ENCODE measurements around the gene SF3B6. TPM values are rescaled to one million over a fixed set of nuclear protein-coding genes. Genes with fewer than 3 reads are reported as not detected.
A peak's percentile ranks its signal among the peaks of the same experiment; 100 is the strongest.

Gene SF3B6, protein sequence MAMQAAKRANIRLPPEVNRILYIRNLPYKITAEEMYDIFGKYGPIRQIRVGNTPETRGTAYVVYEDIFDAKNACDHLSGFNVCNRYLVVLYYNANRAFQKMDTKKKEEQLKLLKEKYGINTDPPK
- 131 TPM for total RNA-seq
- polyA plus RNA-seq (ENCODE audit: insufficient read depth in 1 of 8, insufficient read length in 8 of 8, low replicate concordance in 1 of 8), result 100 to 1,000 TPM in 1 of 8 donors, 10 to 100 TPM in 7; 80.5 to 106 (median 86.3) TPM
- long read RNA-seq, donor 1, transcript SF3B6-201 (4 exons, 770 nt), result major isoform, 38 of 38 reads
- long read RNA-seq, donor 1, partial matches to known transcripts, result 0 of 38 reads
- long read RNA-seq, donor 1, other reads (novel, unspliced or antisense), result 0 of 38 reads
- long read RNA-seq, donor 2, transcript SF3B6-201 (4 exons, 770 nt), result major isoform, 9 of 9 reads
- long read RNA-seq, donor 2, partial matches to known transcripts, result 0 of 9 reads
- long read RNA-seq, donor 2, other reads (novel, unspliced or antisense), result 0 of 9 reads
- long read RNA-seq, donor 3, transcript SF3B6-201 (4 exons, 770 nt), result major isoform, 63 of 64 reads
- long read RNA-seq, donor 3, partial matches to known transcripts, result 0 of 64 reads
- long read RNA-seq, donor 3, other reads (novel, unspliced or antisense), result 0 of 64 reads
- long read RNA-seq, donor 4, transcript SF3B6-201 (4 exons, 770 nt), result major isoform, 60 of 72 reads
- long read RNA-seq, donor 4, partial matches to known transcripts, result 0 of 72 reads
- long read RNA-seq, donor 4, other reads (novel, unspliced or antisense), result 12 of 72 reads
- long read RNA-seq, donor 5, transcript SF3B6-201 (4 exons, 770 nt), result major isoform, 185 of 210 reads
- long read RNA-seq, donor 5, partial matches to known transcripts, result 0 of 210 reads
- long read RNA-seq, donor 5, other reads (novel, unspliced or antisense), result 24 of 210 reads
- long read RNA-seq, donor 6, transcript SF3B6-201 (4 exons, 770 nt), result major isoform, 193 of 217 reads
- long read RNA-seq, donor 6, partial matches to known transcripts, result 0 of 217 reads
- long read RNA-seq, donor 6, other reads (novel, unspliced or antisense), result 23 of 217 reads
- long read RNA-seq, donor 7, transcript SF3B6-201 (4 exons, 770 nt), result major isoform, 138 of 154 reads
- long read RNA-seq, donor 7, partial matches to known transcripts, result 15 of 154 reads
- long read RNA-seq, donor 7, other reads (novel, unspliced or antisense), result 0 of 154 reads
- long read RNA-seq, donor 8, transcript SF3B6-201 (4 exons, 770 nt), result major isoform, 74 of 79 reads
- long read RNA-seq, donor 8, partial matches to known transcripts, result 0 of 79 reads
- long read RNA-seq, donor 8, other reads (novel, unspliced or antisense), result 5 of 79 reads
- long read RNA-seq, donor 9, transcript SF3B6-201 (4 exons, 770 nt), result major isoform, 69 of 74 reads
- long read RNA-seq, donor 9, partial matches to known transcripts, result 0 of 74 reads
- long read RNA-seq, donor 9, other reads (novel, unspliced or antisense), result 5 of 74 reads
- long read RNA-seq, donor 10, transcript SF3B6-201 (4 exons, 770 nt), result major isoform, 123 of 143 reads
- long read RNA-seq, donor 10, partial matches to known transcripts, result 0 of 143 reads
- long read RNA-seq, donor 10, other reads (novel, unspliced or antisense), result 19 of 143 reads
- long read RNA-seq, donor 11, transcript SF3B6-201 (4 exons, 770 nt), result major isoform, 59 of 71 reads
- long read RNA-seq, donor 11, partial matches to known transcripts, result 6 of 71 reads
- long read RNA-seq, donor 11, other reads (novel, unspliced or antisense), result 5 of 71 reads

DNA sequence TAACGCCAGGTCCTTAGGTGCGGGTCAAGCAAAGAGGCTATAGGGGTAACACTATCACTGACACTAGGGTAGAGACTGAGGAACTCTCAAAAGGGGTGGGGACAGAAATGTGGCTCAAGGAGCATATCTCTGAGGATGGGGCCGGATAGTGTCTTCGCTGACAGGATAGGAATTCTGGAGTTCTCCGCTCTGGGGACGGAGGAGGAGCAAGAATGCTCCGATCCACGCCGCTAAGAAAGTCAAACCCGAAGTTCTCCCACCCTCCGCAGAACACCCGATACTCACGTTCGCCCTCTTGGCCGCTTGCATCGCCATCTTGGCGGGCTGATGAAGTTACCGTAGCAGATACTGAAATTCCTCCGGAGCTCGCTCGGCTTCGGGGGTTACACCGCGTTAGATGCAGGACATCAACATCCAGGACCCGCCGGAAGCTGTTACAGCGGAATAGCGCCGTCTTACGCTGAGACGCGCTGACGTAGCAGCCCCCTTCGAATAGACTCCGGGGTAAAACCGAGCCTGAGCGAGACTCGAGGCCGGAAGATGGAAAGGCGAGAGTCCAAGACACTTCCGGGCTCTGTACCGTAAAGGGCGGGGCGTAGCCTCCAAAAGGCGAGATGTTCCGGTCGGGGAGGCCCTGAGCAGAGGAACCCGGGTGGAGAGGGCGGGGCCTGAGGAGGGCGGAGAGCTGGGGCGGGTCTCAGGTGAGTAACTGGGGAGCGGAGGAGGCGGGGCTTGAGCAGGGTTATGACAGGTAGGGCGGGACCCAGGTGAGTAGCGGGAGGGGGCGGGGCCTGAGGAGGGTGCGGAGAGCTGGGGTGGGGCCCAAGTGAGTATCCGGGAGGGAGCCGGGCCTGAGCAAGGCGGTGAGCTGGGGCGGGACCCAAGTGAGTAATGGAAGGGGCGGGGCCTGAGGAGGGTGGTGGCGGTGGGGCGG, at the start of gene SF3B6:
Gene SF3B6 (minus strand): TSS at position 412 of the 934 bp plus-strand sequence. CDS start 97 bp downstream, at position 315.
- peaks cover 17% of the 10 kb centered on the region for H3K4me1 ChIP-seq (ENCODE audit: control insufficient read depth, insufficient read depth, low read length)
- no peaks in the 10 kb centered on the region for H3K27me3 ChIP-seq (ENCODE audit: control insufficient read depth, insufficient read depth, low read length)
- peak; percentile 99 for DNase-seq
- peak within 1 kb of the TSS; percentile 94 for H3K27ac ChIP-seq (ENCODE audit: low read length)
- H3K4me3 ChIP-seq (ENCODE audit: low read length), result peak within 1 kb of the TSS; percentile 89
- under 1% methylated on average over 60 of the region's 64 CpGs for WGBS (ENCODE audit: insufficient coverage)
- H3K9me3 ChIP-seq (replicated peaks; ENCODE audit: control insufficient read depth, low read depth, low read length), result no peaks in the 10 kb centered on the region
- peaks cover 42% of the 10 kb centered on the region for H3K36me3 ChIP-seq (ENCODE audit: control insufficient read depth, insufficient read depth, low read length)

DNA sequence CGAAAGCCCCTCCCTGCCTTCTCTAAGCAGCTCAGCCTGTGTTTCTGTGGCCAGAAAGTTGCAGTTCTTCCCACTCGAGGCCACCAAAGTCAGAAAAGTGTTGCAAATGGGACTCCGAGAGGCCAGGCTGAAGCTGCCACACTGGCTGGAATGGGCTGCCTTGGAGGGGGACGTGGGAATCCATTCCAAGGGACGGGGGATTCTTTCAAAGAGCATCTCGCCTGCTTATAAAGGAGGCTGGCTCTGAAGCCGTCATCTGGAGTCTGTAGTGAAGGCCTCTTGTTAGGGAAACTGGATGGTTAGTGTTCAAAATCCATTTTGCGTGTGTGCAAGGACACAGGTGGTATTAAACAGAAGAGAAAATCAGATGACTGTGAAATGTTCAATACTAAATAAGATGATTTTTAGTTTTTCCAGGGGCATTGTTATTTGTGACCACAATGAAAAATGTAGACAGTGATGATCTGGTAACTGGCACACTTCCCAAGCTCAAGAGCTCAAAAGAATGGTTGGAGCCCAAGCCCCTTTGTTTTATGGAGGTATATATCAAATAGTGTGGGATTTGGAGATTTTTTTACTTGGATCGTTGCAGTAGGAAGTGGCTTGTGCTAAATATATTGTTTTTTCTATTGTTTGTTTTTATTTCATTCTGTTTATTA, 47.9 kb upstream of the SF3B6 start:
- peak; percentile 61 for DNase-seq
- Histone ChIP-seq H3K9me3 (replicated peaks; ENCODE audit: control insufficient read depth, low read depth, low read length) (no peaks in the 10 kb centered on the region), H3K4me3 (ENCODE audit: low read length) (peak overlapping the region; percentile 58), H3K27ac (ENCODE audit: low read length) (peak overlapping the region; percentile 98), H3K27me3 (ENCODE audit: control insufficient read depth, insufficient read depth, low read length) (no peaks in the 10 kb centered on the region), H3K36me3 (ENCODE audit: control insufficient read depth, insufficient read depth, low read length) (no peaks in the 10 kb centered on the region), H3K4me1 (ENCODE audit: control insufficient read depth, insufficient read depth, low read length) (peaks cover 25% of the 10 kb centered on the region)
- 3% methylated on average over 7 of the region's 9 CpGs for WGBS (ENCODE audit: insufficient coverage)

- WGBS (ENCODE audit: insufficient coverage), result under 1% methylated on average over 103 of the region's 103 CpGs
- DNase-seq, result peak; percentile 94
- H3K4me1 ChIP-seq (ENCODE audit: control insufficient read depth, insufficient read depth, low read length), result peaks cover 25% of the 10 kb centered on the region
Observed at GRCh38 chr2:24123195-24123921, 47.2 kb upstream of the SF3B6 start, which contains the start of the genes FAM228B and PFN4. Gene FAM228B (plus strand): TSS chr2:24123469. CDS start chr2:24124362, 893 bp downstream. Gene PFN4 (minus strand): TSS chr2:24123334. CDS start chr2:24122535, 799 bp downstream.

GRCh38 chr2:24122366-24123194, 46.5 kb upstream of the SF3B6 start:
- no peaks in the 10 kb centered on the region for H3K36me3 ChIP-seq (ENCODE audit: control insufficient read depth, insufficient read depth, low read length)
- peaks cover 25% of the 10 kb centered on the region for H3K4me1 ChIP-seq (ENCODE audit: control insufficient read depth, insufficient read depth, low read length)
- H3K9me3 ChIP-seq (replicated peaks; ENCODE audit: control insufficient read depth, low read depth, low read length), result no peaks in the 10 kb centered on the region
- H3K27ac ChIP-seq (ENCODE audit: low read length), result peak overlapping the region; percentile 98
- 12% methylated on average over 6 of the region's 15 CpGs for WGBS (ENCODE audit: insufficient coverage)
- DNase-seq, result peak; percentile 53
- peak overlapping the region; percentile 58 for H3K4me3 ChIP-seq (ENCODE audit: low read length)
- H3K27me3 ChIP-seq (ENCODE audit: control insufficient read depth, insufficient read depth, low read length), result no peaks in the 10 kb centered on the region

More at GRCh38 chr2:24123195-24123921, 47.2 kb upstream of the SF3B6 start, which contains the start of the genes FAM228B and PFN4:
- no peaks in the 10 kb centered on the region for H3K27me3 ChIP-seq (ENCODE audit: control insufficient read depth, insufficient read depth, low read length)
- H3K36me3 ChIP-seq (ENCODE audit: control insufficient read depth, insufficient read depth, low read length), result no peaks in the 10 kb centered on the region
- peak within 1 kb of the TSS; percentile 58 for H3K4me3 ChIP-seq (ENCODE audit: low read length)
- peak within 1 kb of the TSS; percentile 98 for H3K27ac ChIP-seq (ENCODE audit: low read length)
- no peaks in the 10 kb centered on the region for H3K9me3 ChIP-seq (replicated peaks; ENCODE audit: control insufficient read depth, low read depth, low read length)

GRCh38 chr2:24121469-24121868, 45.3 kb upstream of the SF3B6 start:
- DNase-seq, result peak; percentile 86
- 0% methylated on average over 3 of the region's 4 CpGs for WGBS (ENCODE audit: insufficient coverage)
- Histone ChIP-seq H3K27me3 (ENCODE audit: control insufficient read depth, insufficient read depth, low read length) (no peaks in the 10 kb centered on the region), H3K27ac (ENCODE audit: low read length) (peak overlapping the region; percentile 29), H3K4me3 (ENCODE audit: low read length) (no peak overlapping the region), H3K4me1 (ENCODE audit: control insufficient read depth, insufficient read depth, low read length) (peaks cover 25% of the 10 kb centered on the region), H3K9me3 (replicated peaks; ENCODE audit: control insufficient read depth, low read depth, low read length) (no peaks in the 10 kb centered on the region), H3K36me3 (ENCODE audit: control insufficient read depth, insufficient read depth, low read length) (no peaks in the 10 kb centered on the region)

DNA sequence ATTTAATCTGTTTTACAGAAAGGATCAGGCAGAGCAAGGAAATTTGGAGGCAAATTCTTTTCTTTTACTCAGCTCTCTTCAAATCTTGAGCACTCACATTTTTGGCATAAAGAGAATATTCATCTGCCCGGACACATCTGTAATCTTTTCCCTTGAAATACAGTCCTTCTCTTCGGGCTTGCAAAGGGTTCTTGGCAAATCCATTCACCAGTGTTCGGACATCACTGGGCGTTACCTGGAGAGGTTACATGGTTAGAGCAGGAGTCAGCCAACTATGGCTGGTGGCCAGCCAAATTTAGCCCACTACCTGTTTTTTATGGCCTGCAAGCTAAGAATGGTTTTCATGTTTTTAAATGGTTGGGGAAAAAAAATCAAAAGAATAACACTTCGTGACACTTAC, 44.9 kb upstream of the SF3B6 start:
- no peaks in the 10 kb centered on the region for H3K27me3 ChIP-seq (ENCODE audit: control insufficient read depth, insufficient read depth, low read length)
- peaks cover 25% of the 10 kb centered on the region for H3K4me1 ChIP-seq (ENCODE audit: control insufficient read depth, insufficient read depth, low read length)
- peak overlapping the region; percentile 45 for H3K27ac ChIP-seq (ENCODE audit: low read length)
- H3K9me3 ChIP-seq (replicated peaks; ENCODE audit: control insufficient read depth, low read depth, low read length), result no peaks in the 10 kb centered on the region
- WGBS (ENCODE audit: insufficient coverage), result 20% methylated on average over 1 of the region's 5 CpGs
- H3K4me3 ChIP-seq (ENCODE audit: low read length), result no peak overlapping the region
- H3K36me3 ChIP-seq (ENCODE audit: control insufficient read depth, insufficient read depth, low read length), result no peaks in the 10 kb centered on the region
- peak; percentile 93 for DNase-seq

DNA sequence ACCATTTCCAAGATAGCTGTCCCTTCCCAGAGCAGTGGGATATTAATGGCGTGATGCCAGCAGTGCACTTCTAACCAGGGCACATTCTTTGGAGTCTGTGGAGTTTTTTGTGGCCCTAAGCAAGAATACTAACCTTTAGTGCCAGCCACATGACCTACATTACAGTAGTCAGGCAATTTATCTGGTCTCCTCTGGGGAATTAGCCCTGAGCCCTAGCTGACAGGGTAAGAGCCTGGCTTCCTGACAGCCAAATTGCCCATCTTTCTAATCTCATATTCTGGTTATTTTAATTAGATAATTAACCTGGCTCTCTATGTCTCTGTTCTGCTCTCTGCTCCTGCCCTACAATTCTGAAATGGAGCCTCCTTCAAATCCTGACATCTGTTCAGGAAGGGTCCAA, 41.8 kb upstream of the SF3B6 start:
- Histone ChIP-seq H3K4me1 (ENCODE audit: control insufficient read depth, insufficient read depth, low read length) (peaks cover 15% of the 10 kb centered on the region), H3K36me3 (ENCODE audit: control insufficient read depth, insufficient read depth, low read length) (peaks cover 9% of the 10 kb centered on the region), H3K9me3 (replicated peaks; ENCODE audit: control insufficient read depth, low read depth, low read length) (peaks cover 7% of the 10 kb centered on the region), H3K27ac (ENCODE audit: low read length) (no peak overlapping the region), H3K4me3 (ENCODE audit: low read length) (no peak overlapping the region), H3K27me3 (ENCODE audit: control insufficient read depth, insufficient read depth, low read length) (no peaks in the 10 kb centered on the region)
- DNase-seq, result no peak
- WGBS (ENCODE audit: insufficient coverage), result no CpG with 5 or more reads among the region's 1 CpG
